ENCODE data around the gene TLE4.

The TLE4 gene

DNA sequence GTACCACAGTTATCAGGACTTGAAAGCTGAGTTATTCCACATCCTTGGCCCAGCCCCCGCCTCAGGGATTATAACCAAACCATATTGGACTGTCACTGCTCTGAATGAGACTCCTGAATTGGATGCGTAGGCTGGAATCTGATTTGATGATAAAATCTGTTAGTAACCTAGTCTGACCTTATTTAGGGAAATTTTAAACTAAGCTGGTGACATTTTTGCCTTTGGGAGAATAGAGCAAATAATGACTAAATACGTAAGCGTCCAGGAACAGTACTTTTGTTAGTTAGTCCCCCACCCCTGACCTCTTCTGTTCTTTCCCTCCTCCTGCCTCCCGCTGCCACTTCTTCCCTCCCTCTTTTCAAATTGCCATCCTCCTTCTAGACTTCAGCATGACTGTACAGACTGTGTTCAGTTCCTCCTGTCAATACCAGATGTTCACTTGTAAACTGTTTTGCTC lies 92.6 kb downstream of the TLE4 start:
- DNase-seq (ENCODE audit: low read depth) = no peak

DNA sequence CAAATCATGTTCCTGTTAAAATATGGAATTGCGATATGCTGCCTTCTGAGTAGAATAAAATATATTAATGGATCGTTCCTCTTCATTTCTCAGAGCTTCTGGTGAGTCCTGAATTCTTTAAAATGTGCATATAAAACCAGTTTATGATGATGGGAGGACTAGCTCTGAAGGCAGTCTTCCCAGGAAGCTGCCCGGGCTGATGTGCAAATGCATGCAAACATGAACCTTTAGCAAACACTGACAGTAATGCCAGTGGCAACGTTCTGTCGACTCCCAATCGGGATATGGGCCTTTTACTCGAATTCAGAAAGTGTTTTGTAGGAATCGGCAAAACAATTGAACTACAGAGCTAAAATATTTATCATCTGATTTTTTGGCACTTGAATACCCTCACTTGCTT lies 93.6 kb downstream of the TLE4 start:
- no peak for DNase-seq (ENCODE audit: low read depth)

- no peak for DNase-seq (ENCODE audit: low read depth)
These were observed 94.2 kb downstream of the TLE4 start for GRCh38 chr9:79665931-79666330.

GRCh38 chr9:79667120-79667519 lies 95.4 kb downstream of the TLE4 start:
- DNase-seq (ENCODE audit: low read depth) = no peak

- no peak for DNase-seq (ENCODE audit: low read depth)
These were observed 96.2 kb downstream of the TLE4 start for GRCh38 chr9:79667817-79668436.

GRCh38 chr9:79668956-79669355 lies 97.2 kb downstream of the TLE4 start:
- DNase-seq (ENCODE audit: low read depth) = no peak

DNA sequence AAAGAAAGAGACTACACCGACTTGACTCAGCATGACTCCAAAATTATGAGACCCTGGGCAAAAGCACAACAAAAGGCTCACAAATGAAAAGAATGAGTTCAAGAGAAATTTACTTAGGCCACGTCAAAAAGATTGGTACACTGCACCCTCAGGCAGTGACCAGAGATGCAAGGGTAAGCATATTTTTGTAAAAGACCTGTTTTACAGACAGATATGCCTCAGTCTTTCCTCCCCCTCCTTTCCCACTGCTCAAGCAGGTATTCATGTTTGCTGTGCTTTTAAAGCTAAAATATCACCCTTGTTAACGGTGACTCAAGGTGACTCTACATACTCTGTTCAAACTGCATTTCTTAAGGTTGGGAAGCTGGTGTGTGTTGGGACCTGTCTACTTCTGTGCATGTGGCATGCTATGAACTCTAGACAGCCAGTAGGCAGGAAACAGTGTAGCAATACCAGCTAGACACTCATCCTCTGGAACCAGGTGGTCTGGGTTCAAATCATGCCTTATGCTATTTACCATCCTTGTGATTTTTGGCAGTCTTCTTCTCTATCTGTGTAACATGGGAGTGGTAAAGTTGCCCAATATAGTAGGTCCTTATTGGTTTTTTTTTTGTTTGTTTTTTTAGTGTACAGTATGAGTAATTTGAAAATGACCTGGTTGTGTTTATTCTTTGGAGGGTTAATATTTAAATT lies 98.7 kb downstream of the TLE4 start:
- DNase-seq (ENCODE audit: low read depth) = no peak

DNA sequence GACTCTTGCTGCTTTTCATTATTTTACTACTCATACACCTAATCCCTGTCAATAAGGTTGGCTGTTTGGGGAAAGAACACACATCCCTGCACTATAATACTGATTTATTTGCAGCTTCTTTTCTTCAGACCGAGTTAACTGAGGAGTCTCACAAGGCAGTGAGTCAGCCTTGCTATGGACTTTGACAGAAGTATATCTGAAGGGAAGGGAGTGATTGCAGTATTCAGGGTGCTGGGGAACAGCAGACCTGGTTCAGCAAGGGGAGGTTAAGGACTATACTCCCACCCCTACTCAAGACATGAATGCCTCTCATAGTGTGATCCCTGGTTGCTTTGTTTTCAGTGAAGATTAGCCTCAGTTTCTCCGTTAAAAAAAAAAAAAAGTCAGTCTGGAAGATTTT lies 99.8 kb downstream of the TLE4 start:
- DNase-seq (ENCODE audit: low read depth) = no peak

- DNase-seq (ENCODE audit: low read depth) = no peak
These were observed 100.5 kb downstream of the TLE4 start for GRCh38 chr9:79672236-79672635.

- no peak for DNase-seq (ENCODE audit: low read depth)
These were observed 101.1 kb downstream of the TLE4 start for GRCh38 chr9:79672891-79673290.

- no peak for DNase-seq (ENCODE audit: low read depth)
These were observed 101.8 kb downstream of the TLE4 start for GRCh38 chr9:79673614-79674013.

- DNase-seq (ENCODE audit: low read depth) = no peak
These were observed 102.5 kb downstream of the TLE4 start for GRCh38 chr9:79674052-79674777.

DNA sequence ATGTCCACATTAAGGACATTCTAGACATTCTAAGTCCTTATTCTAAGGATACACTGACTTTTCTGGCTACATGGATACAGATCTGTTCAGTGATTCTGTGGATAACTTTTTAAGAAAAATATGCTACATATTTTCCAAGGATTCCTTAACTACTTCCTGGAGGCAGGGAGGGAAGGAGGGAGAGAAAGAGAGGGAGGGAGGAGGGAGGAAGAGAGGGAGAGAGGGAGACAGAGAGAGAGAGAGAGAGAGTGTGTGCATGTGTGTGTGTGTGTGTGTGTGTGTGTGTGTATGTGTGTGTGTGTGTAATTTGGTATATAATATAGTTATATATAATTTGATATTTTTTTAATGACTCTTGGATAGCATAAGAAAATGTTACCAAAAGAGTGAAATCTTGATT lies 109.8 kb downstream of the TLE4 start:
- DNase-seq (ENCODE audit: low read depth) = no peak

DNA sequence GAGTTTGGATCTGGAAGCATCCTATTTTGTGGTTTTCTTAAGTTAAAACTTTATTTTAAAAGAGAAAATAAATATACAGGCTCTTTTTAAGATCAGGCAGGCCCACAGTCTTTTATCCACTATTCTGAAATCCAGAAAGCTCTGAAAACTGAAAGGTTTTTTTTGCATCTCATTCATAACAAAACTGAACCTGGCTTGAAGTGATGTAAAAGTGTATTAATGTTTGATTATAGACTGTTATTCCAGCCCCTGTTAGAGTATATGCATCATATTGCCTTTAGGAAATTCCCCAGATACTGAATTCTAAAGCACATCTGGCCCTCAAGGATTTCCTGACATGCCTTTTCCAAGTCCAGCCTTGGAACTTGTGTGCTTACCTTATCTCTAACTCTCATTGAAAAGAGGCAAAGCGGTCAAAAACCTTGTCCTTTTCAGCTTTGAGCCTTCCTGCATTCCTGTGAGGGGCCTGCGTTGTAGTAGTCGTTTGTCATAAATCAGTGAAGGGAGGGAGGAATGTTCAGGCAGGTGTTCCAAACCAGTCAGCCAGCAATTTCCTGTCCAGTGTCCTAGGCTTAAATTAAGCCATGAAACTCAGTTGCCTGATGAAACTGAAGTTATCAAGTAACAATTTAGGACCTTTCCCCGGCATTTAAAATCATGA lies 110.4 kb downstream of the TLE4 start:
- DNase-seq (ENCODE audit: low read depth) = no peak

GRCh38 chr9:79684059-79684458 lies 112.3 kb downstream of the TLE4 start:
- DNase-seq (ENCODE audit: low read depth) = no peak

DNA sequence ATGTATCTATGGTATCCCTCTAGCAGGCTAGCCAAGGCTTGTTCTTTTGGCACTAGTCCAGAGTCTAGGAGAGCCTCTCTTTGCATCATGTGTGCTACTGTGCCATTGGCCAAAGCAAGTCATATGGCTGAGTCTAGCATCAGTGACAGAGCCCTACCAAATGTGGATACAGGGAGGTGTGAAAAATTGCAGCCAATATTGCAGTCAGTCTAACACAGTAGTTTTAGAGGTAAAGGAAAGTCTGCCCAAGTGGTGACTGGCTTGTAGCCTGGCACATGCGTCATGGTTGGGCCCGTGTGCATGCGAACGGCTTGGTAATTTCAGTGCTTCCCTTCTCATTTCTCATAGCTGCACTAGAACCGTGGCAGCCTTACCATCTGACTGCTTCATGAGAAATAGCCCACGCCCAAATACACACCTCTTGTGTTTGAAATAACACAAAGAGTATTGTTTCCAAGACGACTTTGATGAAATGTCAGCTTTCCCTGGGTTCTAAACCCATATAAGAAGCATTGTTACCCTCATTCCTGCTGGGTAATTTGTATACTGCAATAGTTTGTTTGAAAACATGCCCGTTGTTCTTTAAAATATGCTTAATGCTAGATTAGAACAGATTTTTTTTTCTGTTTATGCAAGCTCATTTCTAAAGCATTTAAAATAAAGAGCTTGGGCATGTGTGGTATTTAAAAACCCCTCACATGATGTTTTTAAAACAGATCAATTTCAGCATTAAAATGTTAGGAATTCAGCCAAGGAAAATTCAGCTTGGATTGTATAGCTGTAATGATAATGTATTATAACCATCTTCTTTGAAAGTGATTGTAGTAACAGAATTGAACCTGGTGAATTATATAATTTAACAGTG lies 113.2 kb downstream of the TLE4 start:
- no peak for DNase-seq (ENCODE audit: low read depth)

- DNase-seq (ENCODE audit: low read depth) = peak; percentile 45
These were observed 113.8 kb downstream of the TLE4 start for GRCh38 chr9:79685577-79685976.

GRCh38 chr9:79686381-79687130 lies 114.8 kb downstream of the TLE4 start:
- peak; percentile 63 for DNase-seq (ENCODE audit: low read depth)

DNA sequence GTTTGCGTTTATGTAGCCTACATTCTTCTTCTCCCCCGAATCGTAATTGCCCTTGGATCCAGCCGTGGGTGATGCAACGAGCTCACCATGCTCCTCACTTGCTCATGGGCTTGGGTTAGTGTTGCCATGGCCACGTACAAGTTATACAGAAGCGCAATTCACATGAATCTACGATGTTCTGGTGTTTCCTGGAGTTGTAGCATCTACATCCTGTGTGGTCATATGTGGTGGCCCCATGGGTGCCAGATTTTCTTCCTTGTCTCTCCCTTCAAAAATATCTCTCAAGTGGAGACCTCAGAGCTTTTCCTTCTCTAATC lies 115.3 kb downstream of the TLE4 start:
- DNase-seq (ENCODE audit: low read depth) = no peak

DNA sequence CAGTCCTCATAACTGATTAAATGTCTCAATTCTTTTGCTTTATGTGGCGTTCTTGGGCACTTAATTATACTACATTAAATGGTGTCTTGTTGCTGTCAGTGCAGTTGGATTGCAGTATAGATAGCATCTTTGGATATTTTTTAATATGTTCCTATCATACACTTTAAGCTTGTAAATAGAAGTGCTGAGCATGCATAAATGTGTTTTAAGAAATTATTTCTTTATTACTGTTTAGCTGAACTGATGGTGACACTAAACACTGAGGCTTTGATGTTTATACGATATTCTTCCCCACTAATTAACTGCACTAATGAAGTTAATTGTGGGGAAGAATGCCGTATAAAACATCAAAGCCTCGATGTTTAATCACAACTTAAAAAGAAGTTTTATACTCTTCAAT lies 116.6 kb downstream of the TLE4 start:
- no peak for DNase-seq (ENCODE audit: low read depth)

- DNase-seq (ENCODE audit: low read depth) = no peak
These were observed 117.8 kb downstream of the TLE4 start for GRCh38 chr9:79689576-79689975.

All from non-pigmented ciliary epithelial cell (primary cell).